GM19372 (cell line): ENCODE results near the gene HPGDS.
"Not testable (repeated sequence)": the region's sequence is repeated elsewhere in the genome, so short reads cannot be mapped to it uniquely, and the experiment has no call there.

Source experiments
- ATAC-seq: cut with Tn5 transposase; IDR thresholded peaks from one replicate; pipeline ENCODE4 v1.9.1; 2021; ENCODE audit warnings: mild to moderate bottlenecking, low read depth, moderate library complexity; ENCODE audit not compliant: unreplicated experiment

The HPGDS gene

DNA sequence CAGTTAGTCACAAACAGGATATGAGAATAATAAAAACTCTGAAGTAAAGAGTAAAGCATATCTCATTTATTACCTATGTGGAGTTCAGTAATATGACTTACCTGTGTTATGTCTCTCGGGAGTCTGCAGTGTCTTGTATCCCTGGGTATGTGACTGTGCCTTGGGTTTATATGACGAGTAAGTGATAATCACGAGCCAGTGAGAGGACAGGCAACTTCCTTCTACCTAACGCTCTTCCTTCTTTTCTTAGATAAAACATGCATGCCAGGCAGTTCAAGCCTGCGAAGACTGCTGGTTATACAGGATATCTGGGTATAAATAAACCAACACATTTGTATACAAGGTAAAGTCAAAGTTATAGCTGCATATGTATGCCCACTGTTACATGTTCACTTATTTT is at the start of gene HPGDS:
Gene HPGDS, minus strand, starts transcription at position 143 of the 400 bp plus-strand sequence. CDS start 8,207 bp downstream, outside the sequence.
- no peak for ATAC-seq

DNA sequence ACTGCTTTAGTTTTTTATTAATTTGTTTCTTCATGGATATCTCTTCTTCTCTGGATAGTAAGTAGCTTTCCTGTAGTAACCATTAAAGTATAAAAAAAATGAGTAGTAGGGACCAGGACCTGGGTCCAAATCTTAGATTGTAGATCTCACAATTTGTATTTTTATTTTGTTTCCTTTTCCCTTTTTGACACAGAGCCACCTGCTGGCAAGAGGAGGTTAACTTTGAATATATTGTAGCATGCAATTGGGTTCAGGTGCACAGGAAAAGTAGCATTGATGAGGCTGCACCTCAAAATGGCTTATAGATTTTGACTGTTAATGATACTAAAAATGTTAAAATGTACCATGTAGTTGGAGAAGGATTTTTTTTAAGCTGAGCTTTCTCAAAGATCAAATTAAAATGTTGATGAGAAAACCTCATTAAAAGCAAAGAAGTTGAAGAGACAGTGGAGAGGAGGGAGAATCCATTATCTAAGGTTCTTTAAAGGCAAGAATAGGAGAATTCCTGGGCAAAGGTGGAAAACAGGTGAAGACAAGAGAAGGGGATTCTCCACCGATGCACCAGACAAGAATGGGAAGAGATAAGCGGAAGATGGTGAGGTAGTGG is 48.3 kb upstream of the HPGDS start:
- no peak for ATAC-seq

DNA sequence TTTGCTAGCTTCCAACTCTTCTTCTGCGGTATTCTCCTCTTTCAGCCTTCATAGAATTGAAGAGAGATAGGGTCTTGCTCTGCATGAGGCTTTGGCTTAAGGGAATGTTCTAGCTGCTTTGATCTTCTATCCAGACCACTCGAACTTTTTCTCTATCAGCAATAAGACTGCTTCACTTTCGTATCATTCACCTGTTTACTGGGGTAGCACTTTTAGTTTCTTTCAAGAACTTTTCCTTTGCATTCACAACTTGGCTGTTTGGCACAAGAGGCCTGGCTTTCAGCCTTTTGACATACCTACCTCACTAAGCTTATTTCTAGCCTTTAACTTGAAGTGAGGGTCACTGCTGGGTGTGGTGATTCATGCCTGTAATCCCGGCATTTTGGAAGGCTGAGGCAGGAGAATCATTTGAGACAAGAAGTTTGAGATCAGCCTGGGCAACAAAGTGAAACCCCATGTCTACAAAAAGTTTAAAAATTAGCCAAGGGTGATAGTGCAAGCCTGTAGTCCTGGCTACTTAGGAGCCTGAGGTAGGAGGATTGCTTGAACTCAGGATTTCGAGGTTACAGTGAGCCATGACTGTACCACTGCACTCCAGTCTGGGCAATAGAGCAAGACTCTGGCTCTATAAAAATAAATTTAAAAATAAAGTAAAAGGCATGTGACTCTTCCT is 47.1 kb upstream of the HPGDS start:
- ATAC-seq = no peak

GRCh38 chr4:94387965-94388364 is 45.3 kb upstream of the HPGDS start:
- ATAC-seq = not testable (repeated sequence)

DNA sequence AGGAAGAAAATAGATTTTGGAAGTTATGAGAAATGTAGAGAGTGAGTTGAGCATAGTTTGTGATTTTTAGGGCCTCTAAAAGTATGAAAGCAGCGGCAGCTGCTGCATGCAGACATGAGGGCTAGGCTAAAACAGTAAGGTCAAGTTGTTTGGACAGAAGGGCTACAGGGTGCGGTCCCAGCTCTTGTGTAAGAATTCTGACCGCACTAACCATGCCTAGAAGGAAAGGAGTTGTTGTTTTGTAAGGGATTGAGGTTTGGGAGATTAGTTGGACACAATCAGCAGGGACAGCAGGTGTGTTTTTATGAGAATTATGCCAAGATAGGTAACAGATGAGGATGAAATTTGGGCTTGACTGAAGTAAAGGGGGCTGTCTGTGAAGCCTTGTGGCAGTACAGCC is 42.8 kb upstream of the HPGDS start:
- ATAC-seq = not testable (repeated sequence)

GRCh38 chr4:94382891-94383290 is 40.3 kb upstream of the HPGDS start:
- not testable (repeated sequence) for ATAC-seq

DNA sequence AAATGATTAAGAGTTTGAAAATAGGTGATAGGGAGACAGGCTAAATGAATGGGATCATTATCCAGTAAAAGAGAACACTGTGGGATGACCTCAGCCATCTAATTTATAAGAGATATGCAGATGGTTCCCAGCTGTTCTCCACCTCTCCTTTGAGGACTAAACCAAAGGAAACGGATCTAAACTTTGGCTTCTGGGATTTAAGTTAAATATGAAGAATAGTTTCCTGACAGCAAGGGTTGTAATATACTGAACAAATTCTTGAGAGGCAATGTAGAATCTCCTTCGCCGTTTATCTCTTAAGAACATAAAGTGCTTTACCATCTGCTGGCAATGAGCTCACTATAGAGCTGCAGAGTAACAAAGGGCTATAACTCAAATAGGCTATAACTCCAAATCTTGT is 35.4 kb upstream of the HPGDS start:
- no peak for ATAC-seq

DNA sequence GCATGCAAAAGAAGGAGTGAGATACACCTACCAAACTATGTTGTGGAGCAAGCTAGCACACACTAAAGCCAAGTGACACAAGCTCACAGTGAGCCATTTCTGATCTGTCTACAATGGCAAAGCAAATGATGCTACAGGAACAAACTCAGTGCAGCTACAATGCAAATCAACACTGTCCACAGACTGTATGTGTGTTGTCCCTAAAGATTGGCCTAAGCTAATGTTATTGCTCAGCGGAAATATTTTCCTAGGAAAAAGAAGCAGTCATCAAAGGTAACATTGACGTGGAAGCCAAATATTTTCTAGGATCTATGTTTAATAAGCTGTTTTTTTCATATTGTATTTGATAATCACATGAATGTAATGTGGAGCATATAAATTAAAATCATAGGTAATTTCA is 34.7 kb upstream of the HPGDS start:
- ATAC-seq = no peak

- no peak for ATAC-seq
Observed at GRCh38 chr4:94375364-94375763, 32.7 kb upstream of the HPGDS start.

DNA sequence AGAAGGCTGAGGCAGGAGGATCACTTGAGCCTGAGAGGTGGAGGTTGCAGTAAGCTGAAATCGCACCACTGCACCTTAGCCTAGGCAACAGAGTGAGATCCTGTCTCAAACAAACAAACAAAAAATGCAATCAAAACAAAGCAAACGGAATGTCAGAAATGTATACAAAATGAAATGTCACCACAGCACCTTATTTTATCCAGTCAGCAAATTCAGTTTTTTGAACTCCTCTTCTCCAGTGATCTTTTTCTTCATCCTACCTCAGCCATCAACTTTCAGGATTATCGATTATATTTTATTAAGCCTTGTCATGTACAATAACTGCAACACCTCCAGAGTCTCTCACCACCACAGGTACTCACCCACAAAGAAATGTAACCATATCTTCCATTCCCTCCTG is 31.1 kb upstream of the HPGDS start:
- ATAC-seq = no peak

DNA sequence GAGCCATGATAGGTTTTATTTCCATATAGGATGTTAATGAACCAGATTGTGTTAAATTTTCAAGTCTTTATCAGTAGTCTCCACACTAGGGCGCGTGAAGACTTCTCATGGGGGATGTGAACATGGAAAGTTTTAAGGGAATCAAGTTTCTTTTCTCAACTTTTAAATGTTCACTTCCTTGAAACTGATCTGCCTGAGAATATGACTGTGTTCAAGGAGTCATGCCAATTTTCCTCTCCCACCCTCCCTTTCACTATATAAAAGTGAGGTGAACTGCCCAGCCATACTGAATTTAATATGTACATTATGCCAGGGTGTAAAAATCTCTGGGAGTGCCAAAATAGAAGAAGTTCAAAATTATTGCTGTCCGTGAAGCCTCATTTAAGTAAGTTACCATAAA is 30.4 kb upstream of the HPGDS start:
- no peak for ATAC-seq

GRCh38 chr4:94372228-94372978 is 29.8 kb upstream of the HPGDS start:
- ATAC-seq = no peak

DNA sequence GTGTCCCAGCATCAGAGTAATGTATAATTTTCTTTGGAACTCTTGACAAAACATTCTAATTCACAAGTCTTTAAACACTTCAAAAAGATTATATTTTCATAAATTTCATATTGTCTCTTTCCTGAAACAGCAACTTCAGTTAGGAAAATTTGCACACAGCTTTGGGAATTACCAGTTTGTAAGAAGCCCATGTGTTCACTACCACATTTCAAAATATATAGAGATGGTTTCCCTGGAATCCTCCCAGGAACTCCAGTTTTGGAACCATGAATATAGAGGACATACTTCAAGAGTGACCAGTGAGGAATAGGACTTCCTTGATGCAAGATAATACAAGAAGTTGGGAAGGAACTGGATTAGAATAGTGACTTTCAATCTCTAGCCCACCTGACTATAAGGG is 28.7 kb upstream of the HPGDS start:
- ATAC-seq = no peak

DNA sequence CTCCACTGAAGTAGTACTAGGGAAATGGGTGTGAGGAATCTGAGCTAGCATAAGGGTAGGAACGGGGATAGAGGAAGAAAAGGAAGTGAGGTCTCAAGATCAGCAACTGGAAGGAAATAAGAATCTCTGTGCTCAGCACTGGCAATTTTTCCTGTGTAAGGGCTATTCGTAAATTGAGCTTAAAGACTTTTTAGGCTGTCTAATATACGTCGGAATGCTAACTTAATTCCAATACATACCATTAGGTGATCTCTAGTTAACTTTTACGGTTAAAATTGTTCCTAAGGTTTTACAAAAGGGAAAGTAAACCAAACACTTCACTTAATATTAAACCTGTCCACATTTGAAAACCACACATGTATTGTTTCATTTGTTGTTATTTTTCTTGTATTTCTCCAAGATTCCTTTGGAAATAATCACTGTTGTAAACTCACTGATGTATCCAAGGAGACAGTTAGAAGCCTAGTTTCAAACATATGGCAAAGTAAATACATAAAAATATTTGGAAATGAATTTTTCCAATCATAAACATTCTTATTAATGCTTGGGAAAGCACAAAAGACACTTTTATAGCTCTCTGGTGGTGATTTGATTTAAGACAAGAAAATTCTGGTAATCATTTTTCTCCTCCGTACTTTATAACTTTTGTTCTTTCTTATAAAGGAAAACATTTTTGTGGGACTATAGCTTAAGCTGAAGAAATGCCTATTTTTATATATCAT is 28.1 kb upstream of the HPGDS start:
- no peak for ATAC-seq

GRCh38 chr4:94369046-94369445 is 26.4 kb upstream of the HPGDS start:
- no peak for ATAC-seq

DNA sequence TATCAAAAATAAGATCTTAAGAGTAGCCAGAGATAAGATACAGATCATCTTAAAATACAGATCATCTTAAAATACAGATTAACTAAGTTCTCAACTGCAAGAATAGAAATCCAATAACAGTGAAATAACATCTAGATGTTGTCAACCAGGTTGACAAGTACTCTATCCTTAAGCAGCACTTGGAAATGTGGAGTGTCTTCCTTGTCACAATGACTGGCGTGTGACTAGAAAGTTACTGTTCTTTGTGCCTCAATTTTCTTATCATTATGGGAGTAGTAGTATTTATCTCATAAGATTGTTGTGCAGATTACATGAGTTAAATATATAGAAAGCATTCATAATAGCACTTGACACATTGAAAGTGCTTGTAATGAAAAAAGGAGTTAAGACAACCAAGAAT is 25.8 kb upstream of the HPGDS start:
- ATAC-seq = no peak

DNA sequence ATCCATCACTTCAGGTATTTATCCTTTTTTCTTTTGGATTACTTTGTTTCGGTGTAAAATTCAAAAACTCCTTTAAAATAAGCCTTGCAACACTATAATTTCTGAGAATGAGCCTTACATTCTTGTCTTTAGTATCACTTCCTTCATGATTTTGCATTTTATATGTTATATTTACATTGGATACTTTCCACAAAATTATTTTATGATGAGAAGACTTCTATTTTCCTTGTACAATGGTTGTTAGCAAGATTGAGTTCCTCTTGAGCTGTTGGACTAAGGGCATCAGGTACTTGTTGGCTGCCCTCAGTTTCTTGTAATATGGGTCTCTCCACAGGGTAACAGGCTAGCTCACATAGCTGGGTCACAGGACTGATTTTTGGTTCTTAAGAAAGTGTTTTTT is 22.7 kb upstream of the HPGDS start:
- ATAC-seq = no peak

DNA sequence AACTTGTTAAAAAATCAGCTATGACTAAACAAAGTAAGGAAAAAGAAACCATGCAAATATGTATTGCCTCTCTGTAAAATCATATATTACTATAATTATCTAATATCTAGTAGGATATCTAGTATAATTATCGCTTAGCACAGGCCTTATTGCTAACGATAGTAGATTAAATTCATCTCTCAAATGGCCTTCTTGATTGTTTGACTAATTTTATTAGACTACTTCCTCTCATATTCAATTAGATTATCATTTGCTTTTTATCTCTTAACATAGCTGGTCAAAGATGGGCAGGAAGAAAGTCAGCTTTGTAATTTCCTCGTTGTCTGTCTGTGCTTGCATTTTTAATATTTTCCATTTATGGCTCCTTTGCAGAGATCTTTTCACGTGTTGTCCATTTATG is 21.9 kb upstream of the HPGDS start:
- ATAC-seq = no peak

DNA sequence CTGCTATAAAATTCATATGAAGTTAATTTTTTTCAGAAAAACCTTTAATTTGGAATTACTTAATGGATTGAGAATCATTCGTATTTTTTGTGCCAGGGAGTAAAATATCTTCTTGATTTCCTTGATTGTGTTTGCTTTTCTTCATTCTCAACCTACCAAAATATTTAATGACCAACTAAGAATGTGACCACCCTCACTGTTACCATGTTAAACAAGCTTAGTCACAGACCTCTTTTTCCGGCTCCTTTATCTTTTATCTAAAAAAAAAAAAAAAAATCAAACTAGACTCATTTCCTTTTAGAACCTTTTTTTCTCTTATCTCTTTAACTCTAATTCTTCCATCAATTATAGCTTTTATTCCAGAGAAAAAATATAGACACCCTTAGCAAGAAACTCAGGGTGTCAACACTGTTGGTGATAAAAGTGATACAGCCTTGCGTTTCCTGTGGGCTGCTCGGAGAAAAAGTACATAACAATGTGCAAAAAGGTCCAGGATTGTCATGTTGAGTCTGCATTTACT is 20.6 kb upstream of the HPGDS start:
- ATAC-seq = no peak

DNA sequence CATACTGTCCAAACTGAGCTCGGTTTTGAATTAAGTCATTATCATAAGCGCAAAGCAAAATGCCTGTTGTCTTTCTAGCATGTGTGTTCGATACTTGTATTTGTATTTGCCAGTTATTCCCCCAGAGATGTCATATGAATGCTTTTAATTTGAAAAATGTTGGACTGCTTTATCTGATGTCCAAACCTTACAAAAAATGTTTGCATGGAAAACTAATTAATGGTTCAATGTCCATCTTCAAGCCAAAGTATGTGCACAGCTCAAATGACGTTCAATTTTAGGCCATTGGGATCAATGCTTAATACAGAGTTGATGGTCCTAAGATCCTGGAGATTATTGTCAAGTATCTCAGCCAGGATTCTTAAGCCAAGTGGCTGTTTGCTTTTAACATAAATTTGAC is 17.2 kb upstream of the HPGDS start:
- ATAC-seq = no peak

DNA sequence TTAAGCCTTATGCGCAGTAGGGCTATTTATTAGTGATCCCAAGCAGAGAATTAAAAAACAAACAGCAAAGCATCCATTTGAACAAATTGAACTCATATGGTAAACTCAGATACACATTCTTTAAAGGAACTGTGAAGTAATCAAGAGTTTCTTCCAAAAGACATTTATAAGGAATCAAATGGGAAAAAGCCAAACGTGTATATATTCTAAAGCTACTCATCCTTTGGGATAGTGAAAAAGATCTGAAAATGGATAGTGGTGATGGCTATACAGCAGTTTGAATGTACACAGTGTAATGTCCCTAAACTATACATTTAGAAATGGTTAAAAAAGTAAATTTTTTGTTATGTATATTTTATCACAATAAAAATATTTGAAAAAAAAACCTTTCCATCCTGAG is 16.6 kb upstream of the HPGDS start:
- ATAC-seq = no peak
